Type B pancreatic cell (in vitro differentiated cells): ENCODE results near the gene OR4A15. TPM values are rescaled to one million over a fixed set of nuclear protein-coding genes. Genes with fewer than 3 reads are reported as not detected.

Experiments used
- DNase-seq: peaks from one replicate; pipeline ENCODE4 v3.0.0; 2021; ENCODE audit warnings: mixed read lengths; ENCODE audit not compliant: unreplicated experiment; ENCODE audit errors: extremely low spot score
- H3K27ac Mint-ChIP-seq: 2 replicates; pipeline ENCODE4 v1.8.0; 2021; ENCODE audit warnings: mild to moderate bottlenecking, mixed read lengths
- H3K27me3 Mint-ChIP-seq: 2 replicates; pipeline ENCODE4 v1.8.0; 2021; ENCODE audit warnings: mixed read lengths
- H3K36me3 Mint-ChIP-seq: 2 replicates; pipeline ENCODE4 v1.8.0; 2021; ENCODE audit warnings: mixed read lengths
- H3K4me1 Mint-ChIP-seq: one replicate; pipeline ENCODE4 v1.8.0; 2021; ENCODE audit warnings: mixed read lengths; ENCODE audit not compliant: unreplicated experiment
- H3K4me3 Mint-ChIP-seq: 2 replicates; pipeline ENCODE4 v1.8.0; 2021; ENCODE audit warnings: mild to moderate bottlenecking, mixed read lengths
- H3K9me3 Mint-ChIP-seq: 2 replicates; pipeline ENCODE4 v1.8.0; 2021; ENCODE audit warnings: mixed read lengths
- CTCF ChIP-seq: fragments of 200-600 bp; sonication (generic); conservative IDR thresholded peaks from 2 replicates; pipeline ENCODE4 v1.5.0; 2021; ENCODE audit warnings: antibody characterized with exemption, mild to moderate bottlenecking
- long read RNA-seq: library from polyadenylated mRNA; unstranded; transcript quantifications from one replicate; pipeline ENCODE4 v2.0.0, GENCODE V29; 2020
- total RNA-seq: library from RNA; stranded (reverse); gene quantifications from 2 replicates; pipeline ENCODE4 v1.2.1, GENCODE V29; 2021; ENCODE audit warnings: low replicate concordance

Gene OR4A15
- total RNA-seq = not detected in 2 replicates
- long read RNA-seq = 0 reads

GRCh38 chr11:55367674-55368073 lies at the start of gene OR4A15:
TSS of gene OR4A15 (plus strand) at chr11:55367974. CDS start at chr11:55367974, 0 bp downstream.
- H3K9me3 Mint-ChIP-seq = peaks cover 10% of the 10 kb centered on the region
- no peaks in the 10 kb centered on the region for H3K4me1 Mint-ChIP-seq
- H3K36me3 Mint-ChIP-seq = no peaks in the 10 kb centered on the region
- H3K4me3 Mint-ChIP-seq = no peak within 1 kb of the TSS
- H3K27ac Mint-ChIP-seq = no peak within 1 kb of the TSS
- TF ChIP-seq CTCF = no peak
- DNase-seq = no peak
- no peaks in the 10 kb centered on the region for H3K27me3 Mint-ChIP-seq

- H3K4me1 Mint-ChIP-seq = no peaks in the 10 kb centered on the region
- H3K27ac Mint-ChIP-seq = no peak overlapping the region
- no peak for DNase-seq
- peaks cover 2% of the 10 kb centered on the region for H3K9me3 Mint-ChIP-seq
- H3K4me3 Mint-ChIP-seq = no peak overlapping the region
- H3K36me3 Mint-ChIP-seq = no peaks in the 10 kb centered on the region
- no peak for TF ChIP-seq CTCF
- no peaks in the 10 kb centered on the region for H3K27me3 Mint-ChIP-seq
Observed at GRCh38 chr11:55324500-55324899, 43.3 kb upstream of the OR4A15 start.

- Mint-ChIP-seq H3K9me3 (peaks cover 10% of the 10 kb centered on the region), H3K27ac (no peak within 1 kb of the TSS), H3K4me3 (no peak within 1 kb of the TSS), H3K27me3 (no peaks in the 10 kb centered on the region), H3K36me3 (no peaks in the 10 kb centered on the region), H3K4me1 (no peaks in the 10 kb centered on the region)
- no peak for TF ChIP-seq CTCF
- DNase-seq = no peak
Observed at GRCh38 chr11:55342901-55343300, 24.9 kb upstream of the OR4A15 start, which contains the start of gene OR4A16. TSS of gene OR4A16 (plus strand) at chr11:55343201. CDS start at chr11:55343201, 0 bp downstream.

GRCh38 chr11:55345306-55345705 lies 22.5 kb upstream of the OR4A15 start:
- no peak for DNase-seq
- Mint-ChIP-seq H3K9me3 (peaks cover 7% of the 10 kb centered on the region), H3K36me3 (no peaks in the 10 kb centered on the region), H3K4me1 (no peaks in the 10 kb centered on the region), H3K27ac (no peak overlapping the region), H3K4me3 (no peak overlapping the region), H3K27me3 (no peaks in the 10 kb centered on the region)
- TF ChIP-seq CTCF = no peak

- Mint-ChIP-seq H3K4me3 (no peak overlapping the region), H3K27ac (no peak overlapping the region), H3K9me3 (peaks cover 5% of the 10 kb centered on the region), H3K27me3 (no peaks in the 10 kb centered on the region), H3K36me3 (no peaks in the 10 kb centered on the region), H3K4me1 (no peaks in the 10 kb centered on the region)
- no peak for TF ChIP-seq CTCF
- no peak for DNase-seq
Observed at GRCh38 chr11:55349032-55349431, 18.7 kb upstream of the OR4A15 start.
